Ishikawa (cell line): ENCODE data around the gene ALAS1.

Experiments
- CEBPB ChIP-seq: IDR thresholded peaks from 2 replicates; pipeline ENCODE4 v1.6.1; 2012
- EGR1 ChIP-seq: IDR thresholded peaks from 2 replicates; pipeline ENCODE4 v1.6.1; 2012
- FOXM1 ChIP-seq: IDR thresholded peaks from 2 replicates; pipeline ENCODE4 v1.6.1; 2012; ENCODE audit warnings: low read depth, borderline replicate concordance
- NFIC ChIP-seq: IDR thresholded peaks from 2 replicates; pipeline ENCODE4 v1.6.1; 2012
- TCF12 ChIP-seq: IDR thresholded peaks from 2 replicates; pipeline ENCODE4 v1.6.1; 2012; ENCODE audit warnings: low read depth
- ZBTB7A ChIP-seq: IDR thresholded peaks from 2 replicates; pipeline ENCODE4 v1.6.1; 2012; ENCODE audit warnings: low read depth
- TF ChIP-seq, protein P1 (sequence below): IDR thresholded peaks from 2 replicates; pipeline ENCODE4 v1.6.1; 2012; ENCODE audit warnings: low read depth, mild to moderate bottlenecking
- TF ChIP-seq, protein P2 (sequence below): IDR thresholded peaks from 2 replicates; pipeline ENCODE4 v1.6.1; 2012

DNA sequence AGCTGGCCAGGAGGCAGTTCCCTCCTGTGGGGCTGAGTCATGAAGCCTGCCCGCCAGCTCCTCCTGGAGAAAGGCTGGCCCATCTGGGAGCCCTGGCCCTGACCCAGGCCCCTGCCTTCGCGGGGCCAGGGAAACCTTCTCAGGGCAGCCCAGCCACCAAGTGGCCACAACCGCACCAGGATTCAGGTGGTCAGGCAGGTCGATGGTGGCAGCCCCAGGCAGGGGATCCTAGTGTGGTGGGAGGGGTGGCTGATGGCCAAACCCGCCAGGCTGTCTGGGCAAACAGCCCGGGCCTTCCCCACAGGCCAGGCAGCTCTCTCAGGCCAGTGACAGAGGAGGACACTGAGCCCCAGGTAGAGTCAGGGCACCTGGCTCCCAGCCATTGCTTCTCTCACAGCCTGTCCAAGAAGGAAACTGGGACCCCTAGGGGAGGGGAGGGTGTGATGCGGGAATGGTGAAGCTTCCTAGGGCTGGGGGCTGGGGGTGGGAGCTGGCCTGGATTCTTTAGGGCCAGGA lies 39.8 kb downstream of the ALAS1 start:
- TF ChIP-seq, protein P1, sequence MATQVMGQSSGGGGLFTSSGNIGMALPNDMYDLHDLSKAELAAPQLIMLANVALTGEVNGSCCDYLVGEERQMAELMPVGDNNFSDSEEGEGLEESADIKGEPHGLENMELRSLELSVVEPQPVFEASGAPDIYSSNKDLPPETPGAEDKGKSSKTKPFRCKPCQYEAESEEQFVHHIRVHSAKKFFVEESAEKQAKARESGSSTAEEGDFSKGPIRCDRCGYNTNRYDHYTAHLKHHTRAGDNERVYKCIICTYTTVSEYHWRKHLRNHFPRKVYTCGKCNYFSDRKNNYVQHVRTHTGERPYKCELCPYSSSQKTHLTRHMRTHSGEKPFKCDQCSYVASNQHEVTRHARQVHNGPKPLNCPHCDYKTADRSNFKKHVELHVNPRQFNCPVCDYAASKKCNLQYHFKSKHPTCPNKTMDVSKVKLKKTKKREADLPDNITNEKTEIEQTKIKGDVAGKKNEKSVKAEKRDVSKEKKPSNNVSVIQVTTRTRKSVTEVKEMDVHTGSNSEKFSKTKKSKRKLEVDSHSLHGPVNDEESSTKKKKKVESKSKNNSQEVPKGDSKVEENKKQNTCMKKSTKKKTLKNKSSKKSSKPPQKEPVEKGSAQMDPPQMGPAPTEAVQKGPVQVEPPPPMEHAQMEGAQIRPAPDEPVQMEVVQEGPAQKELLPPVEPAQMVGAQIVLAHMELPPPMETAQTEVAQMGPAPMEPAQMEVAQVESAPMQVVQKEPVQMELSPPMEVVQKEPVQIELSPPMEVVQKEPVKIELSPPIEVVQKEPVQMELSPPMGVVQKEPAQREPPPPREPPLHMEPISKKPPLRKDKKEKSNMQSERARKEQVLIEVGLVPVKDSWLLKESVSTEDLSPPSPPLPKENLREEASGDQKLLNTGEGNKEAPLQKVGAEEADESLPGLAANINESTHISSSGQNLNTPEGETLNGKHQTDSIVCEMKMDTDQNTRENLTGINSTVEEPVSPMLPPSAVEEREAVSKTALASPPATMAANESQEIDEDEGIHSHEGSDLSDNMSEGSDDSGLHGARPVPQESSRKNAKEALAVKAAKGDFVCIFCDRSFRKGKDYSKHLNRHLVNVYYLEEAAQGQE, result no peak
- TF ChIP-seq FOXM1 (no peak), ZBTB7A (no peak), NFIC (peak; percentile 65), CEBPB (no peak), TCF12 (peak; percentile 62), EGR1 (no peak)
- TF ChIP-seq, protein P2, sequence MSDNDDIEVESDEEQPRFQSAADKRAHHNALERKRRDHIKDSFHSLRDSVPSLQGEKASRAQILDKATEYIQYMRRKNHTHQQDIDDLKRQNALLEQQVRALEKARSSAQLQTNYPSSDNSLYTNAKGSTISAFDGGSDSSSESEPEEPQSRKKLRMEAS, result no peak
